Endothelial cell of umbilical vein (primary cell): ENCODE data around the gene ELOVL5. TPM values are rescaled to one million over a fixed set of nuclear protein-coding genes. Genes with fewer than 3 reads are reported as not detected.

Experiments
- BruUV-seq: library from RNA; stranded (reverse); fragments of 400-500 nt; replicated peaks from 2 replicates; lab custom pipeline; 2021; lab: Mats Ljungman, UMichigan
- CTCF ChIA-PET: fragments of 300-600, 350-600 bp; sonication (Branson Sonifier 250); formaldehyde crosslinking; loops from one replicate; lab custom pipeline; 2021; ENCODE audit warnings: antibody characterized with exemption, inconsistent platforms; lab: Charles Lee
- POLR2A ChIA-PET: fragments of 300-600, 350-600 bp; sonication (Branson Sonifier 250); formaldehyde crosslinking; loops from one replicate; lab custom pipeline; 2021; ENCODE audit warnings: antibody characterized with exemption, inconsistent platforms; lab: Charles Lee
- DNase-seq: peaks from one replicate; pipeline ENCODE4 v3.0.0-alpha.2; 2011; ENCODE audit warnings: low read depth, low spot score
- FAIRE-seq: peaks from 2 replicates; lab custom pipeline; 2011; peaks lifted over from hg19 to GRCh38; lab: Jason Lieb, UNC
- H2AFZ ChIP-seq: 2 replicates; pipeline ENCODE4 v1.6.0; 2012; ENCODE audit warnings: low read depth, low read length, control low read depth, inconsistent platforms
- H3K27ac ChIP-seq: 2 replicates; pipeline ENCODE4 v1.5.1; 2011; ENCODE audit warnings: low read depth, mild to moderate bottlenecking, control low read depth, low read length, moderate library complexity; ENCODE audit not compliant: insufficient read depth
- H3K27me3 ChIP-seq, 2 experiments: 2 replicates each; pipeline versions ENCODE4 v1.6.0 to v1.6.1; 2011; ENCODE audit warnings: low read length in 2 of 2, mixed read lengths in 1 of 2; ENCODE audit not compliant: control insufficient read depth in 2 of 2, insufficient read depth in 2 of 2
- H3K36me3 ChIP-seq, 2 experiments: 2 replicates in 1 of 2; 3 replicates in 1 of 2; pipeline ENCODE4 v1.5.1; 2011; ENCODE audit warnings: low read length in 2 of 2, mild to moderate bottlenecking in 1 of 2, moderate library complexity in 1 of 2; ENCODE audit not compliant: control insufficient read depth in 2 of 2, insufficient read depth in 2 of 2; ENCODE audit errors: extremely low read depth in 1 of 2
- H3K4me1 ChIP-seq: 3 replicates; pipeline ENCODE4 v1.5.1; 2011; ENCODE audit warnings: mild to moderate bottlenecking, low read length; ENCODE audit not compliant: control insufficient read depth, insufficient read depth; ENCODE audit errors: extremely low read depth
- H3K4me2 ChIP-seq: 2 replicates; pipeline ENCODE4 v1.6.1; 2011; ENCODE audit warnings: low read length, control low read depth, mixed read lengths; ENCODE audit not compliant: insufficient read depth
- H3K4me3 ChIP-seq, 3 experiments: fragments of 200-600 bp in 1 of 3; sonication (generic), shearing (Covaris generic) in 1 of 3; replicated peaks in 1 of 3; 2 replicates each; pipeline ENCODE4 v1.5.1; 2011 to 2016; ENCODE audit warnings: control low read depth in 3 of 3, low read length in 3 of 3, mild to moderate bottlenecking in 2 of 3, inconsistent platforms in 1 of 3, low read depth in 1 of 3, moderate library complexity in 1 of 3; ENCODE audit not compliant: insufficient read depth in 1 of 3
- H3K79me2 ChIP-seq: 2 replicates; pipeline ENCODE4 v1.6.0; 2012; ENCODE audit warnings: low read length, inconsistent platforms; ENCODE audit not compliant: control insufficient read depth, insufficient read depth
- H3K9ac ChIP-seq: replicated peaks from 2 replicates; pipeline ENCODE3; 2011; ENCODE audit warnings: low read length, control low read depth; ENCODE audit not compliant: insufficient read depth; ENCODE audit errors: extremely low read depth
- H3K9me1 ChIP-seq: replicated peaks from 3 replicates; pipeline ENCODE4 v1.6.0; 2011; ENCODE audit warnings: mild to moderate bottlenecking, low read length; ENCODE audit not compliant: control insufficient read depth, insufficient read depth; ENCODE audit errors: extremely low read depth
- H3K9me3 ChIP-seq: replicated peaks from 2 replicates; pipeline ENCODE4 v1.5.1; 2012; ENCODE audit warnings: low read length, inconsistent platforms; ENCODE audit not compliant: control insufficient read depth, insufficient read depth
- H4K20me1 ChIP-seq: replicated peaks from 2 replicates; pipeline ENCODE3; 2011; ENCODE audit warnings: mild to moderate bottlenecking, low read length; ENCODE audit not compliant: control insufficient read depth, insufficient read depth; ENCODE audit errors: extremely low read depth
- EZH2 ChIP-seq: IDR thresholded peaks from 2 replicates; pipeline ENCODE4 v1.6.1; 2012; ENCODE audit warnings: borderline replicate concordance, low read depth, mild to moderate bottlenecking, moderate library complexity, low read length, inconsistent platforms; ENCODE audit not compliant: severe bottlenecking
- FOS ChIP-seq: IDR thresholded peaks from 2 replicates; pipeline ENCODE4 v1.6.1; 2011; ENCODE audit warnings: mild to moderate bottlenecking, low read length, moderate library complexity, borderline replicate concordance; ENCODE audit not compliant: insufficient read depth
- GATA2 ChIP-seq: IDR thresholded peaks from 2 replicates; pipeline ENCODE4 v1.7.0; 2011; ENCODE audit warnings: low read depth, mild to moderate bottlenecking, moderate library complexity, mixed read lengths, low read length; ENCODE audit not compliant: insufficient read length, insufficient read depth
- JUN ChIP-seq: IDR thresholded peaks from 2 replicates; pipeline ENCODE4 v1.6.1; 2011; ENCODE audit warnings: borderline replicate concordance, low read depth; ENCODE audit not compliant: insufficient read length, insufficient read depth
- MAX ChIP-seq: IDR thresholded peaks from 2 replicates; pipeline ENCODE4 v1.6.1; 2011; ENCODE audit not compliant: insufficient read depth, insufficient read length
- MYC ChIP-seq: IDR thresholded peaks from one replicate; pipeline ENCODE4 v1.6.1; 2011; ENCODE audit warnings: mild to moderate bottlenecking, low read depth, low read length
- POLR2A ChIP-seq: IDR thresholded peaks from 2 replicates; pipeline ENCODE4 v1.6.1; 2012; ENCODE audit warnings: low read depth, mild to moderate bottlenecking, control low read depth, low read length
- POLR2AphosphoS5 ChIP-seq: IDR thresholded peaks from 2 replicates; pipeline ENCODE4 v1.6.1; 2012; ENCODE audit warnings: low read depth, mild to moderate bottlenecking, control low read depth, low read length, moderate library complexity; ENCODE audit not compliant: insufficient read depth
- dilution Hi-C: fragments of 300-500 bp; cut with MboI; formaldehyde crosslinking; loops from one replicate; pipeline ENCODE4 v1.15.0; 2019; ENCODE audit warnings: low sequenced_read_pairs; ENCODE audit not compliant: extremely low pct_ligation_motif_present
- intact Hi-C: fragments of 100-400 bp; cut with micrococcal nuclease; formaldehyde crosslinking; loops from one replicate; pipeline ENCODE4 v1.10.0; 2022
- polyA plus RNA-seq, 4 experiments: library from polyadenylated mRNA; depleted of rRNA in 3 of 4; stranded (reverse) in 3 of 4; unstranded in 1 of 4; fragments of >200 nt; gene quantifications; 2 replicates each; pipeline versions ENCODE4 v1.2.1 to v1.2.3, GENCODE V29; 2011 to 2012; ENCODE audit warnings: missing spikeins in 1 of 4
- total RNA-seq: library from RNA; stranded (reverse); gene quantifications from 2 replicates; pipeline ENCODE4 v1.2.3, GENCODE V29; 2021
- TF ChIP-seq, protein P1 (sequence below), 2 donors: IDR thresholded peaks; 1 replicate in 1 of 2; 2 replicates in 1 of 2; pipeline ENCODE4 v1.5.1; 2011; ENCODE audit warnings: low read length in 2 of 2, mild to moderate bottlenecking in 2 of 2, moderate library complexity in 2 of 2, control low read depth in 1 of 2, inconsistent platforms in 1 of 2, low read depth in 1 of 2; ENCODE audit not compliant: insufficient read depth in 1 of 2; ENCODE audit errors: extremely low read depth in 1 of 2

The ELOVL5 gene
- total and polyA plus RNA-seq, 2 donors (not counting 3 experiments of a cell fraction or from before 2014, with no cell fraction given) = 85.9 to 140 TPM

DNA sequence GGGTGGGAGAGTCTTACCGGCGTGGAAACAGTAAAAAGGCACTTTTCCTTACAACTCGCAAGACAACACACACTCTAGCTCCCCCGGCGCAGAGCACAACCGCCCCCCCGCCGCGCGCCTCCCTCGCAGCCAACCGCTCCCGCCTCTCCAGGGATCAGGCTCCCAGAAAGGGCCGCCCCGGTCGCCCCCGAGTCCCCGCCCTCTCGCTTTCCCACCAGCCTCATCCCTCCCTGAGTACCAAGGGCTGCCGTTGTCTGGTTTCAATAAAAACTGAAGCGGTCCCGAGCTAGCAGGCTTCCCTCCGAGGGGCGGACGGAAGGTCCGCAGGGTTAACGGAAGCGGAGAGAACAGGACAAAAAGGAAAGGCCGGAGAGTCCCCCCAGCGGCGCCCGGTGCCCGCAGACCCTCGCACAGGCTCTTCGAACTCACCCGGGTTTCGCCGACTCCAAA lies 804 bp downstream of the ELOVL5 start:
- ChIA-PET POLR2A (interaction anchor here (1.0 to 2.7 kb wide), 4 partner anchors 12 to 47 kb away, joined by 3 to 23 read pairs (median 8); no protein-coding TSS in a partner anchor), CTCF (interaction anchor here (1.0 to 2.7 kb wide), 17 partner anchors 8 to 177 kb away, joined by 3 to 13 read pairs (median 6); no protein-coding TSS in a partner anchor)
- dilution Hi-C loops = no loop called here
- H3K27ac ChIP-seq = peak overlapping the region; percentile 96
- peak overlapping the region; percentile 98 for H3K9ac ChIP-seq
- H3K4me1 ChIP-seq = peaks cover 12% of the 10 kb centered on the region
- no peaks in the 10 kb centered on the region for H3K36me3 ChIP-seq
- FAIRE-seq (peak; percentile 71), DNase-seq (peak; percentile 69)
- peak overlapping the region; percentile 69 for H3K4me2 ChIP-seq
- H3K9me1 ChIP-seq = no peaks in the 10 kb centered on the region
- H3K27me3 ChIP-seq = peaks cover 0 to 8% of the 10 kb centered on the region in 2 experiments
- H3K79me2 ChIP-seq = peaks cover 61% of the 10 kb centered on the region
- peak overlapping the region; percentile 87 to 97 (median 88) for H3K4me3 ChIP-seq
- H3K9me3 ChIP-seq = no peaks in the 10 kb centered on the region
- peaks cover 10% of the 10 kb centered on the region for H4K20me1 ChIP-seq
- no peak for TF ChIP-seq POLR2AphosphoS5
- TF ChIP-seq, protein P1, sequence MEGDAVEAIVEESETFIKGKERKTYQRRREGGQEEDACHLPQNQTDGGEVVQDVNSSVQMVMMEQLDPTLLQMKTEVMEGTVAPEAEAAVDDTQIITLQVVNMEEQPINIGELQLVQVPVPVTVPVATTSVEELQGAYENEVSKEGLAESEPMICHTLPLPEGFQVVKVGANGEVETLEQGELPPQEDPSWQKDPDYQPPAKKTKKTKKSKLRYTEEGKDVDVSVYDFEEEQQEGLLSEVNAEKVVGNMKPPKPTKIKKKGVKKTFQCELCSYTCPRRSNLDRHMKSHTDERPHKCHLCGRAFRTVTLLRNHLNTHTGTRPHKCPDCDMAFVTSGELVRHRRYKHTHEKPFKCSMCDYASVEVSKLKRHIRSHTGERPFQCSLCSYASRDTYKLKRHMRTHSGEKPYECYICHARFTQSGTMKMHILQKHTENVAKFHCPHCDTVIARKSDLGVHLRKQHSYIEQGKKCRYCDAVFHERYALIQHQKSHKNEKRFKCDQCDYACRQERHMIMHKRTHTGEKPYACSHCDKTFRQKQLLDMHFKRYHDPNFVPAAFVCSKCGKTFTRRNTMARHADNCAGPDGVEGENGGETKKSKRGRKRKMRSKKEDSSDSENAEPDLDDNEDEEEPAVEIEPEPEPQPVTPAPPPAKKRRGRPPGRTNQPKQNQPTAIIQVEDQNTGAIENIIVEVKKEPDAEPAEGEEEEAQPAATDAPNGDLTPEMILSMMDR (IDR thresholded peaks at IDR 0.05; ENCODE audit: extremely low read depth in 1 of 2, insufficient read depth in 1 of 2, low read depth in 1 of 2, low read length in 2 of 2) = no peak
- no peak for TF ChIP-seq POLR2A
- no peak for TF ChIP-seq GATA2
- no peak for TF ChIP-seq MAX
- no peak for TF ChIP-seq EZH2
- TF ChIP-seq MYC = no peak
- TF ChIP-seq FOS = no peak
- TF ChIP-seq JUN = no peak
- peak overlapping the region; percentile 31 for H2AFZ ChIP-seq
- intact Hi-C loops = loop anchor here (1.0 to 10.0 kb wide), 6 partner anchors 11 to 353 kb away; partner anchors contain the start of gene GSTA4
- BruUV-seq = no TSS peak
